Breast epithelium (tissue), 3 donors: ENCODE data around the gene SFXN2.

Experiments used
- POLR2A ChIP-seq: fragments of 450-650 bp; IDR thresholded peaks from one replicate; pipeline ENCODE4 v1.6.1; 2016; ENCODE audit warnings: antibody characterized with exemption, mild to moderate bottlenecking, moderate library complexity
- POLR2AphosphoS5 ChIP-seq, 3 donors: sonication (generic); formaldehyde crosslinking; IDR thresholded peaks; one replicate each; pipeline ENCODE4 v1.6.1; 2017; ENCODE audit warnings: antibody characterized with exemption in 3 of 3
- TF ChIP-seq, protein P1 (sequence below), 3 donors: fragments of 450-650 bp; IDR thresholded peaks; one replicate each; pipeline ENCODE4 v1.5.1; 2016 to 2017; ENCODE audit warnings: antibody characterized with exemption in 3 of 3, mild to moderate bottlenecking in 3 of 3, moderate library complexity in 3 of 3

DNA sequence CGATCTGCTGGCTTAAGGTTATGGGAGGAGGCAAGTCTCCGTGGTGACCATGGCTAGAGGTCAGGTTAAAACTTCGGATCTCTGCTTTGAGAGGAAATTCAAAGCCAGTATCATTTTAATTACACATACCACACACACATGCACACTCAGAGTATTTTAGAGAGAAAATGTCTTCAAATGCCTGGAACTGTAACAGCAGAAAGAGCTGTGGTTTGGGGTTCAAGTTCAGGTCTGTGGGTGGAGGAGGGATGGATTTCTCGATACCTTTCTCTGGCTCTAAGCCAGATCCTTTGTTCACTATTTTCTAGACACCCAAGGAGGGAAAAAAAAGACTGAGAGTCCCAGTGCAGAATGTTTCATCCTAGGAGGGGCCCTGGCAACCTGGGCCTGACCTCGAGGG is 32.7 kb upstream of the SFXN2 start:
- TF ChIP-seq POLR2A (no peak), POLR2AphosphoS5 (IDR thresholded peaks at IDR 0.05) (no peak)
- TF ChIP-seq, protein P1, sequence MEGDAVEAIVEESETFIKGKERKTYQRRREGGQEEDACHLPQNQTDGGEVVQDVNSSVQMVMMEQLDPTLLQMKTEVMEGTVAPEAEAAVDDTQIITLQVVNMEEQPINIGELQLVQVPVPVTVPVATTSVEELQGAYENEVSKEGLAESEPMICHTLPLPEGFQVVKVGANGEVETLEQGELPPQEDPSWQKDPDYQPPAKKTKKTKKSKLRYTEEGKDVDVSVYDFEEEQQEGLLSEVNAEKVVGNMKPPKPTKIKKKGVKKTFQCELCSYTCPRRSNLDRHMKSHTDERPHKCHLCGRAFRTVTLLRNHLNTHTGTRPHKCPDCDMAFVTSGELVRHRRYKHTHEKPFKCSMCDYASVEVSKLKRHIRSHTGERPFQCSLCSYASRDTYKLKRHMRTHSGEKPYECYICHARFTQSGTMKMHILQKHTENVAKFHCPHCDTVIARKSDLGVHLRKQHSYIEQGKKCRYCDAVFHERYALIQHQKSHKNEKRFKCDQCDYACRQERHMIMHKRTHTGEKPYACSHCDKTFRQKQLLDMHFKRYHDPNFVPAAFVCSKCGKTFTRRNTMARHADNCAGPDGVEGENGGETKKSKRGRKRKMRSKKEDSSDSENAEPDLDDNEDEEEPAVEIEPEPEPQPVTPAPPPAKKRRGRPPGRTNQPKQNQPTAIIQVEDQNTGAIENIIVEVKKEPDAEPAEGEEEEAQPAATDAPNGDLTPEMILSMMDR (IDR thresholded peaks at IDR 0.05), result no peak
